CD14-positive monocyte (primary cell): ENCODE measurements around the gene SPAG7. TPM values are rescaled to one million over a fixed set of nuclear protein-coding genes. Genes with fewer than 3 reads are reported as not detected.

ENCODE experiments used
- DNase-seq, 3 donors: peaks; one replicate each; pipeline ENCODE4 v3.0.0-alpha.2; 2011 to 2022
- H2AFZ ChIP-seq: 2 replicates; pipeline ENCODE4 v1.6.0; 2012; ENCODE audit warnings: mild to moderate bottlenecking, low read depth, low read length, inconsistent platforms; ENCODE audit not compliant: insufficient read depth, poor library complexity, severe bottlenecking
- H3K27ac ChIP-seq, 2 donors: 1 replicate in 1 of 2; 2 replicates in 1 of 2; pipeline ENCODE4 v1.5.1; 2012 to 2013; ENCODE audit warnings: low read length in 2 of 2, control low read depth in 1 of 2, inconsistent platforms in 1 of 2, low read depth in 1 of 2, mild to moderate bottlenecking in 1 of 2
- H3K27me3 ChIP-seq, 2 donors: one replicate each; pipeline versions ENCODE4 v1.6.0 to v1.6.1; 2011 to 2013; ENCODE audit warnings: low read length in 2 of 2; ENCODE audit not compliant: control insufficient read depth in 2 of 2, insufficient read depth in 2 of 2
- H3K36me3 ChIP-seq, 2 donors: replicated peaks in 1 of 2; 1 replicate in 1 of 2; 2 replicates in 1 of 2; pipeline versions ENCODE4 v1.5.1 to v1.6.1; 2012 to 2013; ENCODE audit warnings: low read length in 2 of 2, control low read depth in 1 of 2, inconsistent platforms in 1 of 2, mild to moderate bottlenecking in 1 of 2; ENCODE audit not compliant: insufficient read depth in 2 of 2, control insufficient read depth in 1 of 2
- H3K4me1 ChIP-seq, 2 donors: 1 replicate in 1 of 2; 2 replicates in 1 of 2; pipeline versions ENCODE4 v1.5.1 to v1.6.1; 2012 to 2013; ENCODE audit warnings: low read length in 2 of 2, control low read depth in 1 of 2, inconsistent platforms in 1 of 2, mild to moderate bottlenecking in 1 of 2, moderate library complexity in 1 of 2; ENCODE audit not compliant: insufficient read depth in 2 of 2, control insufficient read depth in 1 of 2
- H3K4me2 ChIP-seq: replicated peaks from 2 replicates; pipeline ENCODE3; 2012; ENCODE audit warnings: low read length, moderate library complexity, mild to moderate bottlenecking; ENCODE audit not compliant: poor library complexity, severe bottlenecking; ENCODE audit errors: extremely low read depth
- H3K4me3 ChIP-seq, 3 experiments: fragments of 200-600 bp in 1 of 3; sonication (generic) in 1 of 3; replicated peaks in 1 of 3; 1 replicate in 2 of 3; 2 replicates in 1 of 3; pipeline ENCODE4 v1.5.1; 2011 to 2013; ENCODE audit warnings: low read length in 3 of 3, mild to moderate bottlenecking in 3 of 3, control low read depth in 2 of 3, low read depth in 2 of 3, inconsistent platforms in 1 of 3, moderate library complexity in 1 of 3
- H3K79me2 ChIP-seq: 2 replicates; pipeline ENCODE4 v1.6.0; 2012; ENCODE audit warnings: mild to moderate bottlenecking, control low read depth, inconsistent platforms, low read length, moderate library complexity; ENCODE audit not compliant: insufficient read depth
- H3K9ac ChIP-seq: 2 replicates; pipeline ENCODE4 v1.6.0; 2017; ENCODE audit warnings: low read length, mild to moderate bottlenecking; ENCODE audit not compliant: insufficient read depth, poor library complexity, severe bottlenecking
- H3K9me3 ChIP-seq, 2 donors: replicated peaks in 1 of 2; 1 replicate in 1 of 2; 2 replicates in 1 of 2; pipeline versions ENCODE4 v1.5.1 to v1.6.1; 2012 to 2013; ENCODE audit warnings: low read length in 2 of 2, control low read depth in 1 of 2; ENCODE audit not compliant: control insufficient read depth in 1 of 2, insufficient read depth in 1 of 2
- H4K20me1 ChIP-seq: 2 replicates; pipeline ENCODE4 v1.6.0; 2012; ENCODE audit warnings: mild to moderate bottlenecking, low read length, control low read depth, moderate library complexity; ENCODE audit not compliant: insufficient read depth
- H3K27ac Mint-ChIP-seq, 7 donors: one replicate each; pipeline ENCODE4 v1.8.0; 2020; ENCODE audit warnings: mild to moderate bottlenecking in 7 of 7, mixed read lengths in 7 of 7, moderate library complexity in 6 of 7, inconsistent platforms in 2 of 7
- H3K27me3 Mint-ChIP-seq, 3 donors: one replicate each; pipeline ENCODE4 v1.8.0; 2021 to 2022; ENCODE audit warnings: low read depth in 3 of 3, mild to moderate bottlenecking in 3 of 3, mixed read lengths in 3 of 3, moderate library complexity in 3 of 3, inconsistent platforms in 1 of 3
- H3K36me3 Mint-ChIP-seq, 2 donors: one replicate each; pipeline ENCODE4 v1.8.0; 2020; ENCODE audit warnings: mixed read lengths in 2 of 2, inconsistent platforms in 1 of 2, mild to moderate bottlenecking in 1 of 2
- H3K4me1 Mint-ChIP-seq: one replicate; pipeline ENCODE4 v1.8.0; 2020; ENCODE audit warnings: mild to moderate bottlenecking, mixed read lengths
- H3K4me3 Mint-ChIP-seq, 2 donors: one replicate each; pipeline ENCODE4 v1.8.0; 2020; ENCODE audit warnings: mild to moderate bottlenecking in 2 of 2, mixed read lengths in 2 of 2, moderate library complexity in 1 of 2
- H3K9me3 Mint-ChIP-seq, 7 donors: one replicate each; pipeline ENCODE4 v1.8.0; 2020 to 2022; ENCODE audit warnings: mixed read lengths in 7 of 7, mild to moderate bottlenecking in 6 of 7, moderate library complexity in 6 of 7, inconsistent platforms in 2 of 7
- WGBS: methylation state at CpG from one replicate; pipeline ENCODE4 v1.1.5; 2013; ENCODE audit warnings: missing lambda C conversion rate; ENCODE audit not compliant: insufficient coverage; 5-methylcytosine and 5-hydroxymethylcytosine counted together
- intact Hi-C, 2 donors: fragments of 100-400 bp; cut with micrococcal nuclease; formaldehyde crosslinking; loops; one replicate each; pipeline versions ENCODE4 v1.15.0 to v1.15.1; 2023
- polyA plus RNA-seq, 3 donors: library from polyadenylated mRNA; depleted of rRNA in 1 of 3; unstranded in 2 of 3; stranded (reverse) in 1 of 3; fragments of 300-500 nt in 2 of 3; fragments of >200 nt in 1 of 3; fragmentation: Illumina TruSeq in 2 of 3; gene quantifications; 1 replicate in 2 of 3; 2 replicates in 1 of 3; pipeline ENCODE4 v1.2.3, GENCODE V29; 2012 to 2021
- TF ChIP-seq, protein P1 (sequence below): fragments of 200-600 bp; IDR thresholded peaks from one replicate; pipeline ENCODE4 v1.8.0; 2022; ENCODE audit warnings: antibody characterized with exemption, mild to moderate bottlenecking

Gene SPAG7
- polyA plus RNA-seq, 3 donors = 75.6 to 96.7 (median 85.1) TPM

DNA sequence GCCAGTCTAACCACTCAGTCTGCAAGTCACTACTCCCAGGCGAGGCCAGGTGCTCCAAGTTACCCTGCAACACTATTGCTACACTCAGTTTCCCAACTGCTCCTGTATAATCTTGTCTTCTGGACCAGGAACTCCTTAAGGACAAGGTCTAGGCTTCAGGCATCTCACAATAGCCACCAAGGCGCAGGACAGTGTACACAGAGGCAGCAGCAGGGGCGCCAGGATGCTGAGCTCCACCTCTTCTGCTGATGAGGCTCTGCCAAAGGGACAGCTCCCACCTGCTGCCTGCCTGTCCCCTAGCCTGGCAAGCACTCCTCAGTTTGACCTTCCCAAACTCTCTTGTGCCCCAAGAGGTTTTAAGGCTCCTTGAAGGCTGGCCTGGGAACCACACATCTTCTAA, 31.2 kb downstream of the SPAG7 start:
- Mint-ChIP-seq H3K27ac (peak overlapping the region in 3 of 7 donors; percentile 21 to 80 (median 60)), H3K9me3 (no peaks in the 10 kb centered on the region), H3K27me3 (peaks cover 7 to 14% (median 8%) of the 10 kb centered on the region in 3 donors), H3K36me3 (peaks cover 29 to 30% of the 10 kb centered on the region in 2 donors), H3K4me3 (no peak overlapping the region), H3K4me1 (peaks cover 58% of the 10 kb centered on the region)
- H3K4me3 ChIP-seq = no peak overlapping the region
- H3K4me1 ChIP-seq = peaks cover 50 to 57% of the 10 kb centered on the region in 2 donors
- 91% methylated on average over 3 of the region's 3 CpGs for WGBS
- H3K36me3 ChIP-seq = peaks cover 20 to 23% of the 10 kb centered on the region in 2 donors
- H3K4me2 ChIP-seq = no peak overlapping the region
- TF ChIP-seq, protein P1, sequence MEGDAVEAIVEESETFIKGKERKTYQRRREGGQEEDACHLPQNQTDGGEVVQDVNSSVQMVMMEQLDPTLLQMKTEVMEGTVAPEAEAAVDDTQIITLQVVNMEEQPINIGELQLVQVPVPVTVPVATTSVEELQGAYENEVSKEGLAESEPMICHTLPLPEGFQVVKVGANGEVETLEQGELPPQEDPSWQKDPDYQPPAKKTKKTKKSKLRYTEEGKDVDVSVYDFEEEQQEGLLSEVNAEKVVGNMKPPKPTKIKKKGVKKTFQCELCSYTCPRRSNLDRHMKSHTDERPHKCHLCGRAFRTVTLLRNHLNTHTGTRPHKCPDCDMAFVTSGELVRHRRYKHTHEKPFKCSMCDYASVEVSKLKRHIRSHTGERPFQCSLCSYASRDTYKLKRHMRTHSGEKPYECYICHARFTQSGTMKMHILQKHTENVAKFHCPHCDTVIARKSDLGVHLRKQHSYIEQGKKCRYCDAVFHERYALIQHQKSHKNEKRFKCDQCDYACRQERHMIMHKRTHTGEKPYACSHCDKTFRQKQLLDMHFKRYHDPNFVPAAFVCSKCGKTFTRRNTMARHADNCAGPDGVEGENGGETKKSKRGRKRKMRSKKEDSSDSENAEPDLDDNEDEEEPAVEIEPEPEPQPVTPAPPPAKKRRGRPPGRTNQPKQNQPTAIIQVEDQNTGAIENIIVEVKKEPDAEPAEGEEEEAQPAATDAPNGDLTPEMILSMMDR = no peak
- no peak overlapping the region for H3K9ac ChIP-seq
- DNase-seq = no peak
- peaks cover 36% of the 10 kb centered on the region for H3K79me2 ChIP-seq
- H3K27me3 ChIP-seq = no peaks in the 10 kb centered on the region
- H3K9me3 ChIP-seq = no peaks in the 10 kb centered on the region
- no peak overlapping the region for H3K27ac ChIP-seq
- H4K20me1 ChIP-seq = peaks cover 27% of the 10 kb centered on the region
- intact Hi-C loops = loop anchor here in 1 of 2 donors (5.0 kb wide), 1 partner anchor 41 kb away; no protein-coding TSS in a partner anchor
- no peak overlapping the region for H2AFZ ChIP-seq

DNA sequence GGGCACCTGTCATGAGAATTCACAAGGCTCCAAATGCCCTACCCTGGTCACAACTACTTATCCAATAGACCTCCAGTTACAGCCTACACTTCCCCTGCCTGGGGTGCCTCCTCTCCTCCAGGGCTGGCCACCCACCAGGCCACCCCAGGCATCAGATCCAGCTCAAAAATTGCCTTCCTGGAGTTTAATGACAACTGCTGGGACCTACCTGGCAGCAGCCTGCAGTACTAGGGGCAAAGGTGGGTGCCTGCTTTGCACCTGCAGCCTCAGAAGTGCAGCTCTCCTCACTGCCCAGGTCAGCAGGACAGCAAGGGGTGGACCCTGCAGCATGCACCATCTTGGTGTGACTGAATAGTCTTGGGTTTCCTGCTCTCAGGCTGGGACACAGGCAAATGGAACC, 32.0 kb downstream of the SPAG7 start:
- Histone ChIP-seq H3K9ac (no peak overlapping the region), H4K20me1 (peaks cover 25% of the 10 kb centered on the region), H3K4me2 (no peak overlapping the region), H2AFZ (no peak overlapping the region), H3K4me1 (peaks cover 44 to 50% of the 10 kb centered on the region in 2 donors), H3K79me2 (peaks cover 28% of the 10 kb centered on the region), H3K27ac (no peak overlapping the region), H3K9me3 (no peaks in the 10 kb centered on the region), H3K27me3 (no peaks in the 10 kb centered on the region), H3K36me3 (peaks cover 20 to 23% of the 10 kb centered on the region in 2 donors), H3K4me3 (no peak overlapping the region)
- H3K36me3 Mint-ChIP-seq = peaks cover 37% of the 10 kb centered on the region in 2 donors
- H3K4me1 Mint-ChIP-seq = peaks cover 52% of the 10 kb centered on the region
- TF ChIP-seq, protein P1 = no peak
- intact Hi-C loops = loop anchor here in 1 of 2 donors (5.0 kb wide), 1 partner anchor 42 kb away; no protein-coding TSS in a partner anchor
- H3K9me3 Mint-ChIP-seq = no peaks in the 10 kb centered on the region
- peak overlapping the region in 1 of 7 donors; percentile 80 for H3K27ac Mint-ChIP-seq
- DNase-seq = no peak
- H3K27me3 Mint-ChIP-seq = peaks cover 7 to 14% (median 8%) of the 10 kb centered on the region in 3 donors
- H3K4me3 Mint-ChIP-seq = no peak overlapping the region
